ENCODE results near the gene ERGIC3.
"Not testable (repeated sequence)": the region's sequence is repeated elsewhere in the genome, so short reads cannot be mapped to it uniquely, and the experiment has no call there.

Gene ERGIC3

GRCh38 chr20:35541783-35542662, at the start of gene ERGIC3:
Gene ERGIC3 (plus strand): TSS chr20:35542078. CDS start chr20:35542098, 20 bp downstream.
- peak; percentile 54 for FAIRE-seq

GRCh38 chr20:35492352-35492751, 49.5 kb upstream of the ERGIC3 start:
- FAIRE-seq: no peak

DNA sequence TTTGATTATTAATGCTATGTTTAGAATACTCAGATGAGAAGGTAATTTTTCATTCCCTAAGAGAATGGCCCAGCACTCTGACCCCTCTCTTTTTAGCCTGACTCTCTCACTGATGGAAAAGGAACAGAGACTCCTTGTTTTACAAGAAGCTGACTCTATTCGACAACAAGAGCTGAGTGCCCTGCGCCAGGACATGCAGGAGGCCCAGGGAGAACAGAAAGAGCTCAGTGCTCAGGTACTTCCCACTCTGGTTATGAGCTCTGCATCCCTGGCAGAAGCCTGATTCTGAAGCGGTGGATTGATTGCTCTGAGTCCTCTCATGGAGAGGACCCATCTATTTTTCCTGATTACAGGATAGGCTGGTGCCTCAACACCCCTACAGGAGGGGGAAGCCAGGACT, 45.4 kb upstream of the ERGIC3 start:
- FAIRE-seq: no peak

GRCh38 chr20:35497320-35497719, 44.6 kb upstream of the ERGIC3 start:
- no peak for FAIRE-seq

GRCh38 chr20:35497780-35498189, 44.1 kb upstream of the ERGIC3 start:
- no peak for FAIRE-seq

DNA sequence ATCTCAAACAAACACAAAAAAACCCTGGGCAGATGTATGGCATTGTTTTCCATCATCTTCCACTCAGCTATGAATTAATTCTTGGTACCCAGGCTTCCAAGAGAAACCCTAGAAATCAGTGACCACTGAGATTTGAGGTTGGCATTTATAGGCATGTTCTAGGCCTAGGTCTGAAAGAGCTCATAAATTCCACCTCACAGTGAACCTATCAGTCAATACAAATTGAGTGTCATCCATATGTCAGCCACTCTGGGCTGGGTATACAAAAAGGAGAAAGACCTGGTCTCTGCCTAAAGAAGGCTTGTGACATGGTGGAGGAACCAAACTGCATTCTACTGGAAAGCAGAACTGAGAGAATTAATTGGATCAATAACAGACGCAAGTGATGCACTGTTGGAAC, 42.6 kb upstream of the ERGIC3 start:
- FAIRE-seq: no peak

DNA sequence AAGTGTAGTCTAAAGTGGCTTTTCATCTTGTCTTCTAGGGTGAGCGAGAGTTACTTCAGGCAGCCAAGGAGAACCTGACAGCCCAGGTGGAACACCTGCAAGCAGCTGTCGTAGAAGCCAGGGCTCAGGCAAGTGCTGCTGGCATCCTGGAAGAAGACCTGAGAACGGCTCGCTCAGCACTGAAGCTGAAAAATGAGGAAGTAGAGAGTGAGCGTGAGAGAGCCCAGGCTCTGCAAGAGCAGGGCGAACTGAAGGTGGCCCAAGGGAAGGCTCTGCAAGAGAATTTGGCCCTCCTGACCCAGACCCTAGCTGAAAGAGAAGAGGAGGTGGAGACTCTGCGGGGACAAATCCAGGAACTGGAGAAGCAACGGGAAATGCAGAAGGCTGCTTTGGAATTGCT, 39.5 kb upstream of the ERGIC3 start:
- FAIRE-seq: no peak

DNA sequence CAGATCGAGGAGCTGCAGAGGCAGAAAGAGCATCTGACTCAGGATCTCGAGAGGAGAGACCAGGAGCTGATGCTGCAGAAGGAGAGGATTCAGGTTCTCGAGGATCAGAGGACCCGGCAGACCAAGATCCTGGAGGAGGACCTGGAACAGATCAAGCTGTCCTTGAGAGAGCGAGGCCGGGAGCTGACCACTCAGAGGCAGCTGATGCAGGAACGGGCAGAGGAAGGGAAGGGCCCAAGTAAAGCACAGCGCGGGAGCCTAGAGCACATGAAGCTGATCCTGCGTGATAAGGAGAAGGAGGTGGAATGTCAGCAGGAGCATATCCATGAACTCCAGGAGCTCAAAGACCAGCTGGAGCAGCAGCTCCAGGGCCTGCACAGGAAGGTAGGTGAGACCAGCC, 38.6 kb upstream of the ERGIC3 start:
- no peak for FAIRE-seq

DNA sequence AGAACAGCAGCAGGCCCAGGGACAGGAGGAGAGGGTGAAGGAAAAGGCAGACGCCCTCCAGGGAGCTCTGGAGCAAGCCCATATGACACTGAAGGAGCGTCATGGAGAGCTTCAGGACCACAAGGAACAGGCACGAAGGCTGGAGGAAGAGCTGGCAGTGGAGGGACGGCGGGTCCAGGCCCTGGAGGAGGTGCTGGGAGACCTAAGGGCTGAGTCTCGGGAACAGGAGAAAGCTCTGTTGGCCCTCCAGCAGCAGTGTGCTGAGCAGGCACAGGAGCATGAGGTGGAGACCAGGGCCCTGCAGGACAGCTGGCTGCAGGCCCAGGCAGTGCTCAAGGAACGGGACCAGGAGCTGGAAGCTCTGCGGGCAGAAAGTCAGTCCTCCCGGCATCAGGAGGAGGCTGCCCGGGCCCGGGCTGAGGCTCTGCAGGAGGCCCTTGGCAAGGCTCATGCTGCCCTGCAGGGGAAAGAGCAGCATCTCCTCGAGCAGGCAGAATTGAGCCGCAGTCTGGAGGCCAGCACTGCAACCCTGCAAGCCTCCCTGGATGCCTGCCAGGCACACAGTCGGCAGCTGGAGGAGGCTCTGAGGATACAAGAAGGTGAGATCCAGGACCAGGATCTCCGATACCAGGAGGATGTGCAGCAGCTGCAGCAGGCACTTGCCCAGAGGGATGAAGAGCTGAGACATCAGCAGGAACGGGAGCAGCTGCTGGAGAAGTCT, 37.9 kb upstream of the ERGIC3 start:
- no peak for FAIRE-seq

DNA sequence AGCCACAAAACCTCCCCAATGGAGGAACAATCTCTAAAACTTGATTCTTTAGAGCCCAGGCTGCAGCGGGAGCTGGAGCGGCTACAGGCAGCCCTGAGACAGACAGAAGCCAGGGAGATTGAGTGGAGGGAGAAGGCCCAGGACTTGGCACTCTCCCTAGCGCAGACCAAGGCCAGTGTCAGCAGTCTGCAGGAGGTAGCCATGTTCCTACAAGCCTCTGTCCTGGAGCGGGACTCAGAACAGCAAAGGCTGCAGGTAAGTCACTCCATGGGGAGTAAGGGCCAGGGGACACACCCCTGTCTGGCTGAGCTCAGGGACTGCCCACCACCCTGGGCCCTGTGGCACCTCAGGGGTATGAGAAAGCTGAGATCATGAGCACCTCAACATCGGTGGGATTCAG, 37.1 kb upstream of the ERGIC3 start:
- FAIRE-seq: no peak

- FAIRE-seq: no peak
Observed at GRCh38 chr20:35506179-35506578, 35.7 kb upstream of the ERGIC3 start.

GRCh38 chr20:35506872-35507638, 34.8 kb upstream of the ERGIC3 start:
- FAIRE-seq: no peak

GRCh38 chr20:35508493-35509218, 33.2 kb upstream of the ERGIC3 start:
- no peak for FAIRE-seq

DNA sequence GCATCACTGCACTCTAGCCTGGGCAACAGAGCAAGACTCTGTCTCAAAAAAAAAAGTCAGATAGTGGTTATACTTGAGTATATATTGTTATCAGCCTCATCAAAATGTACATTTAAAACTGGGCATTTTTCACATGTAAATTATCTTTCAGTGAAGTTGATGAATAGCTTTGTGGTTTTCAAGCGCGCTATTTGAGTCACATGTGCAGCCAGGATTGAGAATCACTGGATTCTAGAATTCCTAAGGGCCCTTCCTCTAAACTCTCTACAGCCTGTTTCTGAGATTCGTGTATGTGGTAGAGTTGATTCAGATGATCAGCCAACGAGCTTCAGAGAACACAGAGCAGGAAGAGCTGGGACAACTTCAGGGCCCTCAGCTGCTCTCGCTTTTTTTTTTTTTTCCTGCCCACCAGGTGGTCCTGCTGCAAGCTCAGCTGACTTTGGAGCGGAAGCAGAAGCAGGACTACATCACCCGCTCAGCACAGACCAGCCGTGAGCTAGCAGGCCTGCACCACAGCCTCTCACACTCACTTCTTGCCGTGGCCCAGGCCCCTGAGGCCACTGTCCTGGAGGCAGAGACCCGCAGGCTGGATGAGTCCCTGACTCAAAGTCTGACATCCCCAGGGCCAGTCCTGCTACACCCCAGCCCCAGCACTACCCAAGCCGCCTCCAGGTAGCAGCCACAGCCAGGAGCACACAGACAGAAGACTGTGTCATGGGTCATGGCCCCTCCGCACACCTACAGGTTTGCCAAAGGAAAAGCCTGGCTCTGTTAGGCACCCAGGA, 30.7 kb upstream of the ERGIC3 start:
- no peak for FAIRE-seq

DNA sequence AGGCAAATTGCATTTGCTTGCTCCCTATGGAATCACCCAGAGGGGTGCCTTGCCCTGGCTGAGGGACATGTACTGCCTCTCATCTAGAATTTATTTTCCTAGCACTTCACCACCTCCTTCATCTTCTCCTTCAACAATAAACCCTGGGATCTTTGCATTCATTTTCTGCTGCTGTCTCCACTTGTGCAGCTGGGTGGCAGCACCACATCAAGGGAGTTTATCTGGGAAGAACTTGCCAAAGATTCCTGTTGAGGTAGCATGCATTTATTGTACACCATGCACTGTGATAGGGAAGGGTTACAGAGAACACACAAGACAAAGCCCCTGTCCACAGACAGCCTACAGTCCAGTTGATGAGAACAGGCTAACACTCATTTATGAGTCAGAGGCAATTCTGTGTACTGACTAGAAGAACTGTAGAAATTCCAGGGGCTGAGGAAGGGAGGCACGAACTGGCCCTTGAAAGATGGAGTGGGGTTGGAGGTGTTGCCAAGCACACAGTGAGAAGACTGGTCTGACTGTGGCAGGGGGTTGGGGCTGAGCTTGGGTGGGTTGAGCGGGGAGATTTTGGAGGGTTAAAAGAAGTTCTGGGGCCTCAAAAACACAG, 30.0 kb upstream of the ERGIC3 start:
- FAIRE-seq: peak; percentile 73

GRCh38 chr20:35514371-35514932, 27.4 kb upstream of the ERGIC3 start:
- FAIRE-seq: no peak

- FAIRE-seq: no peak
Observed at GRCh38 chr20:35515341-35515740, 26.5 kb upstream of the ERGIC3 start.

- FAIRE-seq: no peak
Observed at GRCh38 chr20:35515949-35516645, 25.8 kb upstream of the ERGIC3 start.

DNA sequence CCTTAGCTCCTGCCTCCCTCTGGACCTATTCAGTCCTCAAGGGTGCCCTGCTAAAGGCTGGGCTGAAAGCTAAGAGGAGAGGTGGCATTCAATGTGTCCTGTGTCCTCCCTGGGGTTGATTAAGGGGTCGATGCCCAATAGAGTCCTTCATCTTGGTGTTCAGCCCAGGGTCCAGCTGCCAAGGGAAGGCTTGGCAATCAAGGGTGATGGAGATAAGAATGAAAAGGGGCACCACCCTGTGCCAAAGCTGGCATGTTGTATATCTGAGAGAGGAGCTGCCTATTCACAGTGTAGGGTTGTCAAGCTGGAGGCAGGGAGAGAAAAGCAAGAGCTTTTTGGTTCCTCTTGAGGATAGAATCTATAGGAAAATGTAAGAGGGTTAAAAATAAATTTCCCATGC, 24.8 kb upstream of the ERGIC3 start:
- no peak for FAIRE-seq

DNA sequence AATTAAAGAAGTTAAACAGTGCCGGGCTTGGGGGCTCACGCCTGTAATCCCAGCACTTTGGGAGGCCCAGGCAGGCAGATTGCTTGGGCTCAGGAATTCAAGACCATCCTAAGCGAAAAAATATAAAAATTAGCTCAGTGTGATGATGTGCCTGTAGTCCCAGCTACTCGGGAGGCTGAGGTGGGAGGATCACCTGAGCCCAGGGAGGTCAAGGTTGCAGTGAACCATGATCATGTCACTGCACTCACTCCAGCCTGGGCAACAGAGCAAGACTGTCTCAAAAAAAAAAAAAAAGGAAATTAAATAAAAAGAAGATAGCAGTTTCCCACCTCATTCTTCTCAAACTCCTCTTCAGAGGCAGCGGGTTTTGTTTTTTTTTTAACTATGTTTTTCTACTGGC, 24.1 kb upstream of the ERGIC3 start:
- not testable (repeated sequence) for FAIRE-seq

All from A204.1 (cell line).